Endodermal cell (in vitro differentiated cells): ENCODE results near the gene TPH2. TPM values are rescaled to one million over a fixed set of nuclear protein-coding genes. Genes with fewer than 3 reads are reported as not detected.
A peak's percentile ranks its signal among the peaks of the same experiment; 100 is the strongest.

ENCODE experiments used
- DNase-seq: peaks from one replicate; pipeline ENCODE4 v3.0.0-alpha.2; 2017
- H3K27ac ChIP-seq: 2 replicates; pipeline ENCODE4 v1.5.1; 2013; ENCODE audit warnings: mild to moderate bottlenecking, low read depth, low read length, moderate library complexity
- H3K27me3 ChIP-seq: 2 replicates; pipeline ENCODE4 v1.6.1; 2013; ENCODE audit warnings: mild to moderate bottlenecking, low read length, moderate library complexity; ENCODE audit not compliant: insufficient read depth, control insufficient read depth, poor library complexity, severe bottlenecking
- H3K36me3 ChIP-seq: 2 replicates; pipeline ENCODE4 v1.7.0; 2013; ENCODE audit warnings: mild to moderate bottlenecking, low read length, moderate library complexity; ENCODE audit not compliant: control insufficient read depth, insufficient read depth
- H3K4me1 ChIP-seq: one replicate; pipeline ENCODE4 v1.7.0; 2013; ENCODE audit warnings: low read length; ENCODE audit not compliant: control insufficient read depth, insufficient read depth
- H3K4me3 ChIP-seq: 2 replicates; pipeline ENCODE4 v1.5.1; 2013; ENCODE audit warnings: mild to moderate bottlenecking, low read length, moderate library complexity
- H3K9ac ChIP-seq: 2 replicates; pipeline ENCODE4 v1.6.1; 2013; ENCODE audit warnings: mild to moderate bottlenecking, low read length, moderate library complexity; ENCODE audit not compliant: poor library complexity, severe bottlenecking; ENCODE audit errors: extremely low read depth
- H3K9me3 ChIP-seq: 2 replicates; pipeline ENCODE4 v1.6.1; 2013; ENCODE audit warnings: mild to moderate bottlenecking, low read length, moderate library complexity; ENCODE audit not compliant: control insufficient read depth
- H3K27ac Mint-ChIP-seq: 2 replicates; pipeline ENCODE4 v1.8.0; 2020; ENCODE audit warnings: mixed read lengths
- H3K27me3 Mint-ChIP-seq: 2 replicates; pipeline ENCODE4 v1.8.0; 2021; ENCODE audit warnings: mild to moderate bottlenecking, mixed read lengths; ENCODE audit not compliant: insufficient read depth
- H3K36me3 Mint-ChIP-seq: 2 replicates; pipeline ENCODE4 v1.8.0; 2020; ENCODE audit warnings: low read depth, mixed read lengths
- H3K4me1 Mint-ChIP-seq: 2 replicates; pipeline ENCODE4 v1.8.0; 2020; ENCODE audit warnings: mixed read lengths
- H3K4me3 Mint-ChIP-seq: 2 replicates; pipeline ENCODE4 v1.8.0; 2020; ENCODE audit warnings: mild to moderate bottlenecking, moderate library complexity, mixed read lengths
- H3K9me3 Mint-ChIP-seq: 2 replicates; pipeline ENCODE4 v1.8.0; 2020; ENCODE audit warnings: mild to moderate bottlenecking, mixed read lengths
- WGBS, 2 experiments: methylation state at CpG; one replicate each; pipeline versions ENCODE4 v1.1.5 to v1.1.7; 2013; ENCODE audit warnings: missing lambda C conversion rate in 2 of 2, mixed read lengths in 1 of 2; ENCODE audit not compliant: insufficient coverage in 1 of 2, insufficient read length in 1 of 2; 5-methylcytosine and 5-hydroxymethylcytosine counted together
- total RNA-seq, 2 donors: library from RNA; stranded (reverse); fragmentation: NEBNext Ultra II Directional in 1 of 2; extraction: Animal tissue kit (Norgen Biotek cat#: 25700) in 1 of 2; gene quantifications; 2 replicates in 1 of 2; 3 replicates in 1 of 2; pipeline ENCODE4 v1.2.1, GENCODE V29; 2021
- TF ChIP-seq, protein P1 (sequence below): fragments of 200-600 bp; sonication (generic); conservative IDR thresholded peaks from 2 replicates; pipeline ENCODE4 v1.5.0; 2021; ENCODE audit warnings: antibody characterized with exemption, mild to moderate bottlenecking

TPH2 gene
- total RNA-seq, 2 donors from 2014 or later = 0.11 TPM; not detected in 1

DNA sequence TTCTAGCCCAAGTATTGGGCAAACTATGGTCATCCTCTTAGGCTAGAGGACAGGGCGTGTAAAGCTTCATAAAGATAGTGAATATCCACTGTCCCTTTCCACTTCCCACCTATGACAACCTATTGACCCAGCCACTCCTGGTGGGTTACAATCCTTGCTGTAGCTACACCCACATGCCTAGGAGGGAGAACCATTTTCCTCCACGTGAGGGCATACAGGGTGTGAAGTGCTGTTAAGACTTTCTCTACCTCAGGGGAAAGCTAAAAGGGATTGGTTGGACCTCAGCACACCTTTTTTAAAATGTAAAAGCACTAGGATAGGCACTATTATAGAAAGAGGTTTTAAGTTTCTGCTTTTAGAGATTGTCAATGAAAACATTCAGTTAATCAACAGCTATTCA is 124.4 kb downstream of the TPH2 start:
- WGBS, 2 experiments = 52 to 80% methylated on average over 1 to 2 of the region's 2 CpGs
- no peaks in the 10 kb centered on the region for H3K27me3 ChIP-seq
- no peak overlapping the region for H3K4me3 Mint-ChIP-seq
- H3K9me3 ChIP-seq = peaks cover 6% of the 10 kb centered on the region
- H3K27ac Mint-ChIP-seq = no peak overlapping the region
- no peak overlapping the region for H3K27ac ChIP-seq
- no peaks in the 10 kb centered on the region for H3K27me3 Mint-ChIP-seq
- H3K4me3 ChIP-seq = no peak overlapping the region
- TF ChIP-seq, protein P1, sequence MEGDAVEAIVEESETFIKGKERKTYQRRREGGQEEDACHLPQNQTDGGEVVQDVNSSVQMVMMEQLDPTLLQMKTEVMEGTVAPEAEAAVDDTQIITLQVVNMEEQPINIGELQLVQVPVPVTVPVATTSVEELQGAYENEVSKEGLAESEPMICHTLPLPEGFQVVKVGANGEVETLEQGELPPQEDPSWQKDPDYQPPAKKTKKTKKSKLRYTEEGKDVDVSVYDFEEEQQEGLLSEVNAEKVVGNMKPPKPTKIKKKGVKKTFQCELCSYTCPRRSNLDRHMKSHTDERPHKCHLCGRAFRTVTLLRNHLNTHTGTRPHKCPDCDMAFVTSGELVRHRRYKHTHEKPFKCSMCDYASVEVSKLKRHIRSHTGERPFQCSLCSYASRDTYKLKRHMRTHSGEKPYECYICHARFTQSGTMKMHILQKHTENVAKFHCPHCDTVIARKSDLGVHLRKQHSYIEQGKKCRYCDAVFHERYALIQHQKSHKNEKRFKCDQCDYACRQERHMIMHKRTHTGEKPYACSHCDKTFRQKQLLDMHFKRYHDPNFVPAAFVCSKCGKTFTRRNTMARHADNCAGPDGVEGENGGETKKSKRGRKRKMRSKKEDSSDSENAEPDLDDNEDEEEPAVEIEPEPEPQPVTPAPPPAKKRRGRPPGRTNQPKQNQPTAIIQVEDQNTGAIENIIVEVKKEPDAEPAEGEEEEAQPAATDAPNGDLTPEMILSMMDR = peak; percentile 39
- no peaks in the 10 kb centered on the region for H3K4me1 ChIP-seq
- H3K9ac ChIP-seq = no peak overlapping the region
- no peak for DNase-seq
- H3K36me3 ChIP-seq = no peaks in the 10 kb centered on the region
- H3K36me3 Mint-ChIP-seq = no peaks in the 10 kb centered on the region
- peaks cover 14% of the 10 kb centered on the region for H3K4me1 Mint-ChIP-seq
- H3K9me3 Mint-ChIP-seq = no peaks in the 10 kb centered on the region

DNA sequence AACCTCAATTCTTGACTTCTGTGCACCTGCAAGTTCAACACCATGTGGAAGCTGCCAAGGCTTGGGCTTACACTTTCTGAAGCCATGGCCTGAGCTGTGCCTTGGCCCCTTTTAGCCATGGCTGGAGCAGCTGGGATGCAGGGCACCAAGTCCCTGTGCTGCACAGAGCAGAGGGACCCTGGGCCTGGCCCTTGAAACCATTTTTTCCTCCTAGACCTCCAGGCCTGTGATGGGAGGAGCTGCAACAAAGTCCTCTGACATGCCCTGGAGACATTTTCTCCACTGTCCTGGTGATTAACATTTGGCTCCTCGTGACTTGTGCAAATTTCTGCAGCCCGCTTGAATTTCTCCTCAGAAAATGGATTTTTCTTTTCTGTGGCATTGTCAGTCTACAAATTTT is 132.4 kb downstream of the TPH2 start:
- WGBS, 2 experiments = 85 to 94% methylated on average over 2 of the region's 2 CpGs

DNA sequence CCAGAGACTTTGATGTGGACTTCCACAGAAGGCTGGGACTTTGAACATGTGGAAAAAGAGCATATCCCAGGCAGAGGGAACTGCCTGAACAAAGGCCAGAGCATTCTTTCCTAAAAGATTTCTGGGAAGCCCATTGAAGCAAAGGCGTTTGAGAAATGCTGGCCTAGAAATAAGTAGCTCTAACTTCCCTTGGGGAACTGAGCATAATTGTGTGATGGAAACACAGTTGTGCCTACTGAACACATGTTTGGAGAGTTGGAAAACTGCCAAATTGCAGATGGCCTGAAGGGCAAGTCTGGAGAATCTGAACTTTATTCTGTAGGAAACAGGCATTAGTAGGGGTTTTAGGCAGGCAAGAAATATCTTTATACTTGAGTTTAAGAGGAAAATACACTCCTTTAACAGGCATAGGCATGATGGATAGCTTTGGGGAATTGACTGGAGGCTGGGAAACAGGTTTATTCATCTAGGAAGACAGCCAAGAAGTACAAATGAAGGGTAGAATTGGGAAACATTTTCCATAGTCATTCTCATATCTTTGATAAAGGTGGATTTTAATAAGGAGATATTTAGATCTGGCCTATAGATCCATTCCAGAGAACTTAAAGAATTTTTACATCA is 134.1 kb downstream of the TPH2 start:
- no peak for DNase-seq
- no peaks in the 10 kb centered on the region for H3K36me3 Mint-ChIP-seq
- H3K27ac ChIP-seq = no peak overlapping the region
- H3K27me3 ChIP-seq = no peaks in the 10 kb centered on the region
- H3K9me3 ChIP-seq = peaks cover 28% of the 10 kb centered on the region
- no peak overlapping the region for H3K9ac ChIP-seq
- H3K4me1 Mint-ChIP-seq = peaks cover 19% of the 10 kb centered on the region
- no peaks in the 10 kb centered on the region for H3K4me1 ChIP-seq
- TF ChIP-seq, protein P1 = no peak
- no peak overlapping the region for H3K4me3 ChIP-seq
- H3K27ac Mint-ChIP-seq = no peak overlapping the region
- H3K9me3 Mint-ChIP-seq = peaks cover 26% of the 10 kb centered on the region
- H3K27me3 Mint-ChIP-seq = no peaks in the 10 kb centered on the region
- no peaks in the 10 kb centered on the region for H3K36me3 ChIP-seq
- 91 to 100% methylated on average over 1 of the region's 1 CpG for WGBS, 2 experiments
- H3K4me3 Mint-ChIP-seq = no peak overlapping the region

More for the DNA sequence above, 132.4 kb downstream of the TPH2 start:
- peaks cover 26% of the 10 kb centered on the region for H3K9me3 Mint-ChIP-seq
- no peak overlapping the region for H3K27ac ChIP-seq
- no peak overlapping the region for H3K4me3 ChIP-seq
- no peaks in the 10 kb centered on the region for H3K36me3 Mint-ChIP-seq
- peaks cover 16% of the 10 kb centered on the region for H3K4me1 Mint-ChIP-seq
- no peaks in the 10 kb centered on the region for H3K36me3 ChIP-seq
- TF ChIP-seq, protein P1 = no peak
- no peak overlapping the region for H3K9ac ChIP-seq
- H3K27me3 ChIP-seq = no peaks in the 10 kb centered on the region
- H3K27ac Mint-ChIP-seq = no peak overlapping the region
- H3K4me1 ChIP-seq = no peaks in the 10 kb centered on the region
- no peaks in the 10 kb centered on the region for H3K27me3 Mint-ChIP-seq
- DNase-seq = no peak
- peaks cover 28% of the 10 kb centered on the region for H3K9me3 ChIP-seq
- H3K4me3 Mint-ChIP-seq = no peak overlapping the region
